Kidney epithelial cell (primary cell): ENCODE results near the gene DNAJC18. TPM values are rescaled to one million over a fixed set of nuclear protein-coding genes. Genes with fewer than 3 reads are reported as not detected.
A peak's percentile ranks its signal among the peaks of the same experiment; 100 is the strongest.

ENCODE experiments used
- DNase-seq: peaks from one replicate; pipeline ENCODE4 v3.0.0-alpha.2; 2010; ENCODE audit warnings: low read depth
- H3K27me3 ChIP-seq: 2 replicates; pipeline ENCODE4 v1.6.0; 2011; ENCODE audit warnings: low read length; ENCODE audit not compliant: control insufficient read depth, insufficient read depth
- H3K36me3 ChIP-seq: 2 replicates; pipeline ENCODE4 v1.5.1; 2011; ENCODE audit warnings: low read length; ENCODE audit not compliant: control insufficient read depth, insufficient read depth
- H3K4me3 ChIP-seq: 2 replicates; pipeline ENCODE4 v1.5.1; 2011; ENCODE audit warnings: low read depth, mild to moderate bottlenecking, control low read depth, low read length
- total RNA-seq: library from RNA; depleted of rRNA; stranded (reverse); fragments of >200 nt; gene quantifications from 2 replicates; pipeline ENCODE4 v1.2.3, GENCODE V29; 2015
- TF ChIP-seq, protein P1 (sequence below): IDR thresholded peaks from 2 replicates; pipeline ENCODE4 v1.5.1; 2011; ENCODE audit warnings: mild to moderate bottlenecking, moderate library complexity, low read length, control low read depth, inconsistent platforms; ENCODE audit not compliant: insufficient read depth, poor library complexity, severe bottlenecking

DNAJC18 gene
- total RNA-seq, 1 donor from 2014 or later, result 14.2 TPM

DNA sequence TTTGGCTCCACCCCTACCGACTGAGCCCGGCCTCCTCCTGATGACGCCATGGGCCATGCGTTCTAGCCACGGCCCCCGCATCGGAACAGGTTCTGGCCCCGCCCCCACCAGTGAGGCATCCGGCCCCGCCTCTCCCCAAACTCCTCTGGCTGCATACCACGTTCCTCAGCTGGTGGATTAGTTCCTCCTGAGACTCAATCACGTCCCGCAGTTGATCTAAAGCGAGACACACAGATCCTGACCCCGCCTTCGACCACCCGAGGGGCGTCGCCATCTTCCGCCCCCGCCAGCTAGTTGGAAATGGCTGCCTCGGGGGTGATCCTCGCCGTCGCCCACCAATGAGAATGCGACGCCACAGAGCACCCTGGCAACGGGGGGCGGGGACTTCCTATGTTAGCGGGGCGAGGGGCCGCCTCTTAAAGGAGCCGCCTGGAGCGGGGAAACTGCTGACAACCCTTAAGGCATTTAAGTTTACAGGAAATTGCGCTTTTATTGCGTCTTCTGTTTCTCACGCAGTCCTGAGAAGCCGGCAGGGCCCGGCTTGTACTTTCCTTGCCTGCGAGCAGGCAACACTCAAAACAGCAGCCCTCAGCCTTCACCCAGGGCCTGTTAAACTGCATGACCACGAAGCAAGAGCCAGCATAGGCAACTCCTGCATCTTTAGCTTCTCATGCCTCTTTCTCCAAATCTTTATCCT is 35.4 kb downstream of the DNAJC18 start, which contains the start of gene SPATA24:
SPATA24 (minus strand) TSS at position 303 of the 697 bp plus-strand sequence; CDS start at position 274, 29 bp downstream.
- TF ChIP-seq, protein P1, sequence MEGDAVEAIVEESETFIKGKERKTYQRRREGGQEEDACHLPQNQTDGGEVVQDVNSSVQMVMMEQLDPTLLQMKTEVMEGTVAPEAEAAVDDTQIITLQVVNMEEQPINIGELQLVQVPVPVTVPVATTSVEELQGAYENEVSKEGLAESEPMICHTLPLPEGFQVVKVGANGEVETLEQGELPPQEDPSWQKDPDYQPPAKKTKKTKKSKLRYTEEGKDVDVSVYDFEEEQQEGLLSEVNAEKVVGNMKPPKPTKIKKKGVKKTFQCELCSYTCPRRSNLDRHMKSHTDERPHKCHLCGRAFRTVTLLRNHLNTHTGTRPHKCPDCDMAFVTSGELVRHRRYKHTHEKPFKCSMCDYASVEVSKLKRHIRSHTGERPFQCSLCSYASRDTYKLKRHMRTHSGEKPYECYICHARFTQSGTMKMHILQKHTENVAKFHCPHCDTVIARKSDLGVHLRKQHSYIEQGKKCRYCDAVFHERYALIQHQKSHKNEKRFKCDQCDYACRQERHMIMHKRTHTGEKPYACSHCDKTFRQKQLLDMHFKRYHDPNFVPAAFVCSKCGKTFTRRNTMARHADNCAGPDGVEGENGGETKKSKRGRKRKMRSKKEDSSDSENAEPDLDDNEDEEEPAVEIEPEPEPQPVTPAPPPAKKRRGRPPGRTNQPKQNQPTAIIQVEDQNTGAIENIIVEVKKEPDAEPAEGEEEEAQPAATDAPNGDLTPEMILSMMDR, result no peak
- Histone ChIP-seq H3K4me3 (peak within 1 kb of the TSS; percentile 61), H3K27me3 (no peaks in the 10 kb centered on the region), H3K36me3 (peaks cover 2% of the 10 kb centered on the region)
- peak; percentile 86 for DNase-seq

DNA sequence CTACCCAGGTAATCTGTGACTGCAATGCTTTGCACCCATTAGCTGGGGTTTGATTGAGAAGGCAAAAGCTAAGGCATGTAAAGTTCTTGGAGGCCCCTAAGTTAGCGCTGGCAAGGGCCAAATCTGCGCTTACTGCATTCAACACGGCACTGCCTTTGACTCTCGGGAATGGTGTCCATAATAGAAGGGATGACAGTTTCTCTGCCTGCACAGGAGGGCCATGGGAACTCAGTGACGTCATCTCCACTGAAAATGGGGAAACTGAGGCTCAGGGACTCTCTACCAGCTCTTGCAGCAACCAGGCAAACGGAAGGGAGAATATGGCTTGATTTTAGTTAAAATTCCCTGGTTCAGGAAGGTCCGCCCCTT is 35.9 kb downstream of the DNAJC18 start:
- H3K4me3 ChIP-seq, result peak overlapping the region; percentile 61
- TF ChIP-seq, protein P1, result no peak
- H3K27me3 ChIP-seq, result no peaks in the 10 kb centered on the region
- H3K36me3 ChIP-seq, result peaks cover 2% of the 10 kb centered on the region
- DNase-seq, result no peak

DNA sequence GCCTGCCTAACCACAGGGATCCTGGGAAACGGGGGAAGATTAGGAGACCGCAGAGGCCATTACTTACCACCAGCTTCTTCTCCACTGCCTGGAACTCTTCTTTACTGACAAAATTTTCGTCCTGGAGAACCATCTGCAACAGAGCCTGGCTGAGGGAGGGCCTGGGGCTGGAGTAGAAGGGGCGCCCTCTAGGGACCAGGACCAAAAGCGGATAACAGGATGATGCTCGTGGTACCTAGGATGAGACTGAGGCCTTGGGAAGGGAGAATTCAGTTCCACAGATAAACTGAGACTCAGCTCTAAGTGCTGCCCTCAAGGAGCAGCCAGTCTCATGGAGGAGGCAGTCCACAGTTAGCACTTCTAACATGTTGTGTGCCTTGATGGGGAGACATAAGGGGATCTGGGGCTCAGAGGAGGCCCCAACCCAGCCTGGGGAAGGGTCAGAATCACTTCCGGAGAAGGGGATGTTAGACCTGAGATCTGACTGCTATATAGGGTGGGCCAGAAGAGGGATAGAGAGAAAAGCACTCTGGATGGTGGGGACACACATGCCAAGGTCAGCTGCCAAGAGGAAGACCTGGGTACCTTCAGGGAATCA is 36.7 kb downstream of the DNAJC18 start:
- TF ChIP-seq, protein P1, result peak; percentile 45
- Histone ChIP-seq H3K36me3 (peaks cover 2% of the 10 kb centered on the region), H3K4me3 (no peak overlapping the region), H3K27me3 (no peaks in the 10 kb centered on the region)
- no peak for DNase-seq

DNA sequence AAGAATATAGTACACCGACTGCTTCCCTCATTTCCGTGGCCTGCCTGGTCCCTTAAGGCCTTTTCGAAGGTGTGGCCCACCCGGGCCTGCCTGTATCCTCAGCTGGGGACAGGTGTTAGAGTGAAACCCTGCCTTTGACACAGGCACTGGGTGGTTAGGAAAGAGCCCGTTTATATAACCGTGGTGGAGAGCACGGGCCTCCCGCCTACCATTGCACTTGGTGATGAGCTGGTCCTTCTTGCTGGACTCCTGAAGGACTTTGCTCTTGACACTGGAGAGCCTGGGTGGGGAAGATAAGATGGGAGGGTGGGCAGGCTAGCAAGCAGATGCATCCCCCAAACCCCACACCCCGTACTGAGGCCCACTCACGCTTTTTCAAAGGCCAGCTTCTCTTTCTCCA is 37.8 kb downstream of the DNAJC18 start:
- Histone ChIP-seq H3K4me3 (no peak overlapping the region), H3K27me3 (no peaks in the 10 kb centered on the region), H3K36me3 (peaks cover 2% of the 10 kb centered on the region)
- TF ChIP-seq, protein P1, result no peak
- DNase-seq, result no peak

DNA sequence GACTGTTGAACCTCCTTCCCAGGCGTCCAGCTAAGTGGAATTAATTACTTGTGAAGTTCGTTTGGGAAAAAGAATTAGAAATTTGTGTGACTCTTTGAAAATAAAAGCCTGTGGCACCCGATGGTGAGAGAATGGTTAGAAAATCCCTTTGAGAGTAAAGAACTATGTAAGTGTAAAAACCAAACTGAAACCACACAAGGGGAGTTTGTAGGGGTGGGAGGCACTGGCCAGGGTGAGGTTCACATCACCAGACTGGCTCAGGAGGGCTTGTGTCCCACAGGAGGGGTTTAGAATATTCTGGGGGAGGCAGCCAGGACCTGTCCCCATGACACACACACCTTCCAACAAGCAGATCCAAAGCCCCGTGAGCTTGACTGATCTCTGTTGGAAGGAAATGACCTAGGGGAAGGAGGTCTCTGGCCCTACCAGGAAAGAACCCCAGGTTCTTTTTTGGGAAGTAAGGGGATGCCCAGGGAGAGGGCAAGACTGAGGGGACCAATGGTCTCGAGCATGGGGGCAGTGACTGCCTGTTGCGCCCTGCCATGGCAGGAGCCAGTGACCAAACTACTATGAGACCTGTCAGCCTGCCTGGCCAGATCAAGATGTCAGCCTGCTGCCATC is 39.7 kb downstream of the DNAJC18 start:
- Histone ChIP-seq H3K36me3 (peaks cover 2% of the 10 kb centered on the region), H3K27me3 (peaks cover 2% of the 10 kb centered on the region), H3K4me3 (no peak overlapping the region)
- TF ChIP-seq, protein P1, result no peak
- DNase-seq, result no peak
